ENCODE data around the gene FZD4.

DNA sequence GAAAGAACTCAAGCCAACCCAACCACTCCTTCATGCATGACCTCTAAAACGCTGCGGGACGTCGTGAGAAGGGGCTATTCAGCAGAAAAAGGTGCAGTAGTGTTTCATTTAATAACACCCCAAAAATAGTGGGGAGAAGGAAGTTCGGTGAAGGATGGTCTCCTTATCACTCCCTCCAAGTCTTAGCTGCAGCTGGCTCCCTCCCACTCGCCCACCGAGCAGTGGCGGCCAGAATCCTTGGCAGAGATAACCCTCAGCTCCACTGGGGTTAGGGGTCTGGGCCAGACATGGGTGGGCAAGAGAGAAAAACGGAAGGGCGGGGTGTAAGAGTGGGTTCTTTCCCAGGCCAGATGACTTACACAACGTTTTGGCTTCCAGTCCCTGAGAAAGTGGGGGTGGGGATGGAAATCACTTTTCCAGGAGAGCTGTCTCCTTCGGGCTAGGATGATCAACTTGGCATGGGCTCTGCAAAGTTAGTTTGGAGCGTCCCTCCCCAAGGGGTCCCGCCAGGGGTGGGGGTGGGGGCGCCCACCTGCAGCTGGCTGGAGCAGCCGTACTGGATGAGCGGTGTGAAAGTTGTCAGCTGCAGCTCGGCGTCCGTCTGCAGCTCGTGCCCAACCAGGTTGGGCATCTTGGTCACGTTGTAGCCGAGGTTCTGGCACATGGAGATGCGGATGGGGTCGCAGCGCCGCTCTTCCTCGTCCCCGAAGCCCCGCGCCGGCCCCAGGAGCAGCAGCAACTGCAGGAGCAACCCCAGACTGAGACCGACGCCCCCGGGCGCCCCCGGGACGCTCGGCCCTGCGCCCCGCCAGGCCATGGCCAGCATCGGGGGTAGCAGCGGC lies 705 bp downstream of the FZD4 start:
- TF ChIP-seq, protein P1, sequence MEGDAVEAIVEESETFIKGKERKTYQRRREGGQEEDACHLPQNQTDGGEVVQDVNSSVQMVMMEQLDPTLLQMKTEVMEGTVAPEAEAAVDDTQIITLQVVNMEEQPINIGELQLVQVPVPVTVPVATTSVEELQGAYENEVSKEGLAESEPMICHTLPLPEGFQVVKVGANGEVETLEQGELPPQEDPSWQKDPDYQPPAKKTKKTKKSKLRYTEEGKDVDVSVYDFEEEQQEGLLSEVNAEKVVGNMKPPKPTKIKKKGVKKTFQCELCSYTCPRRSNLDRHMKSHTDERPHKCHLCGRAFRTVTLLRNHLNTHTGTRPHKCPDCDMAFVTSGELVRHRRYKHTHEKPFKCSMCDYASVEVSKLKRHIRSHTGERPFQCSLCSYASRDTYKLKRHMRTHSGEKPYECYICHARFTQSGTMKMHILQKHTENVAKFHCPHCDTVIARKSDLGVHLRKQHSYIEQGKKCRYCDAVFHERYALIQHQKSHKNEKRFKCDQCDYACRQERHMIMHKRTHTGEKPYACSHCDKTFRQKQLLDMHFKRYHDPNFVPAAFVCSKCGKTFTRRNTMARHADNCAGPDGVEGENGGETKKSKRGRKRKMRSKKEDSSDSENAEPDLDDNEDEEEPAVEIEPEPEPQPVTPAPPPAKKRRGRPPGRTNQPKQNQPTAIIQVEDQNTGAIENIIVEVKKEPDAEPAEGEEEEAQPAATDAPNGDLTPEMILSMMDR (IDR thresholded peaks at IDR 0.05 in 2 of 3, conservative IDR thresholded peaks at IDR 0.05 in 1 of 3; ENCODE audit: borderline replicate concordance in 1 of 3, insufficient read depth in 1 of 3, low read depth in 2 of 3, low read length in 2 of 3), result no peak
- TF ChIP-seq POLR2A (IDR thresholded peaks at IDR 0.05; ENCODE audit: borderline replicate concordance, extremely low read depth, insufficient read depth, insufficient read length) (no peak), YY1 (IDR thresholded peaks at IDR 0.05; ENCODE audit: extremely low read depth, insufficient replicate concordance, low read depth, low read length) (no peak), EGR1 (IDR thresholded peaks at IDR 0.05; ENCODE audit: low read depth) (no peak), EZH2phosphoT487 (IDR thresholded peaks at IDR 0.05; ENCODE audit: borderline replicate concordance) (no peak), REST (IDR thresholded peaks at IDR 0.05; ENCODE audit: low read depth) (no peak), CEBPB (IDR thresholded peaks at IDR 0.05; ENCODE audit: low read depth) (no peak), EZH2 (IDR thresholded peaks at IDR 0.05) (no peak), ZFX (IDR thresholded peaks at IDR 0.05) (no peak)
- TF ChIP-seq, protein P2, sequence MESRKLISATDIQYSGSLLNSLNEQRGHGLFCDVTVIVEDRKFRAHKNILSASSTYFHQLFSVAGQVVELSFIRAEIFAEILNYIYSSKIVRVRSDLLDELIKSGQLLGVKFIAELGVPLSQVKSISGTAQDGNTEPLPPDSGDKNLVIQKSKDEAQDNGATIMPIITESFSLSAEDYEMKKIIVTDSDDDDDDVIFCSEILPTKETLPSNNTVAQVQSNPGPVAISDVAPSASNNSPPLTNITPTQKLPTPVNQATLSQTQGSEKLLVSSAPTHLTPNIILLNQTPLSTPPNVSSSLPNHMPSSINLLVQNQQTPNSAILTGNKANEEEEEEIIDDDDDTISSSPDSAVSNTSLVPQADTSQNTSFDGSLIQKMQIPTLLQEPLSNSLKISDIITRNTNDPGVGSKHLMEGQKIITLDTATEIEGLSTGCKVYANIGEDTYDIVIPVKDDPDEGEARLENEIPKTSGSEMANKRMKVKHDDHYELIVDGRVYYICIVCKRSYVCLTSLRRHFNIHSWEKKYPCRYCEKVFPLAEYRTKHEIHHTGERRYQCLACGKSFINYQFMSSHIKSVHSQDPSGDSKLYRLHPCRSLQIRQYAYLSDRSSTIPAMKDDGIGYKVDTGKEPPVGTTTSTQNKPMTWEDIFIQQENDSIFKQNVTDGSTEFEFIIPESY (IDR thresholded peaks at IDR 0.05; ENCODE audit: extremely low read depth, insufficient replicate concordance, low read length), result no peak
- TF ChIP-seq, protein P3, sequence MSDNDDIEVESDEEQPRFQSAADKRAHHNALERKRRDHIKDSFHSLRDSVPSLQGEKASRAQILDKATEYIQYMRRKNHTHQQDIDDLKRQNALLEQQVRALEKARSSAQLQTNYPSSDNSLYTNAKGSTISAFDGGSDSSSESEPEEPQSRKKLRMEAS (IDR thresholded peaks at IDR 0.05), result peak; percentile 64; the same call in 1 of the 2 replicates
